DMS 273 treated with DMSO at 0.1 percent for 48 hours (cell line): ENCODE measurements around the gene TMTC4.

Experiments
- DNase-seq: peaks from one replicate; lab custom pipeline; 2025; lab: John Stamatoyannopoulos, UW

The TMTC4 gene

DNA sequence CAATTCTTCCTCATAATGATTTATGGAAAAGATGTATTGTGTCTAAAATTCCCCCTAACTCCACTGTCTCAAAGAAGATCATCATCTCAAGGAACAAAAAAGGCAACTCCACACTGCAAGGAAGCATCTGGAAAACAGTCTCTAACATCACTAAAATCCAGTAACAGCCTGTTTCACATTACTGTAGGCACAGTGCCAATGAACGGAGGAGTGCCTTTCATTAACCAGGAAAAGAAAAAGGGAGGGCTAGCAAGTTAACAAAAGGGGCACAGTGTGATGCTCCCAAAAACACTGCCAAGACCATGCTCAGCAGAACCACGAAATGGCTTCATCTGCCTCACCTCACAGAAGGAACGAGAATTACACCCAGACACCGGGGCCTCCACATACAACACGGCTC, 8.5 kb downstream of the TMTC4 start:
- no peak for DNase-seq

DNA sequence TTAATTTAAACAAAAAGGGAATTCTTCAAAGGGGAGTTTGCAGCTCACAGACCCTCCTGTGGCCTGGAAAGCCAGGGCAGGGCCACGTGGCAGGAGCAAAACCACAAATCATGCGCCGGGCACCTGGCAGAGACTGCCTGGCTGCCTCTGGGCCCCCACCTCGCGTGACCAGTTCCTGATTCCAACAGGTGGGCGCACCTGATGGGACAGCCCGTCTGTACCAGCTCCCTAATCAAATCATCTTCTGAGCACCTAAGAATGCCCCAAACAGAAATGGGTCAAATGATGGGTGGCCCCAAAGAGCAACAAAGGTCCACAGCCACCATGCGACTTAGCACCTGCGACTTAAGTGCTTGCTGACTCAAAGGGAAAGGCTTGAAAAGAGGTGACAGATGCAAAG, 9.2 kb downstream of the TMTC4 start:
- no peak for DNase-seq

DNA sequence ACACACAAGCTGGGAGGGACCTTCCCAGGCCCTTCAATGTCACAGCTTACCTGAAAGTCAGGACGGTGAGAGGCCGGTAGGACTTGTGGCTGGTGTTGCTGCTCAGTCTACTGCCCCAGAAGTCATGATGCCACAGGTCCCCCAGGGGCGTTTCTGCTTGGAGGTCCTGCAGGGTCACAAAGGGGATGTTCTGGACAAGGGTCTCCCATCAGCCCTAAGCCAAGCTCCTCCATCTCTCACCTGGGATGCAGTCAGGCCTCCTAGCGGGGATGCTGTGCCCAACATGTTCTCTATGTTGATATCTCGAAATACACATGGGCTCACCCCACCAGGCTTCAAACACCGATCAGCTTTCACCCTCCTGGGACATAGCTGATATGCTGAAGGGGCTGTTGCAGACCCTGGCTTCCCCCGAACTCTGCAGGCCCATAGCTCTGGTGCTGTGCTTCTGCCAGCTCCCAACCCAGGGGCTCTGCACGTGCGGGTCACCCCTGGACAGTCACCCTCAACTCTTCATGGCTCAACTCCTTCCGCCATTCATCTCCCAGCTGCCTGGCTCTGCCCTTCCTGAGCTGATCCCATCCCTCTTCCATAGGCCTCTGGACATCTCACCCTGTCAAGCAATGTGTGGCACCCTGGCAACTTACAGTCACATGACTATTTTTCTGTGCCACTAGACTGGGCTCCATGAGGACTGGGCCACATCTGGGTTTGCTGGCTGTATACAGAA, 10.3 kb downstream of the TMTC4 start:
- DNase-seq = no peak

DNA sequence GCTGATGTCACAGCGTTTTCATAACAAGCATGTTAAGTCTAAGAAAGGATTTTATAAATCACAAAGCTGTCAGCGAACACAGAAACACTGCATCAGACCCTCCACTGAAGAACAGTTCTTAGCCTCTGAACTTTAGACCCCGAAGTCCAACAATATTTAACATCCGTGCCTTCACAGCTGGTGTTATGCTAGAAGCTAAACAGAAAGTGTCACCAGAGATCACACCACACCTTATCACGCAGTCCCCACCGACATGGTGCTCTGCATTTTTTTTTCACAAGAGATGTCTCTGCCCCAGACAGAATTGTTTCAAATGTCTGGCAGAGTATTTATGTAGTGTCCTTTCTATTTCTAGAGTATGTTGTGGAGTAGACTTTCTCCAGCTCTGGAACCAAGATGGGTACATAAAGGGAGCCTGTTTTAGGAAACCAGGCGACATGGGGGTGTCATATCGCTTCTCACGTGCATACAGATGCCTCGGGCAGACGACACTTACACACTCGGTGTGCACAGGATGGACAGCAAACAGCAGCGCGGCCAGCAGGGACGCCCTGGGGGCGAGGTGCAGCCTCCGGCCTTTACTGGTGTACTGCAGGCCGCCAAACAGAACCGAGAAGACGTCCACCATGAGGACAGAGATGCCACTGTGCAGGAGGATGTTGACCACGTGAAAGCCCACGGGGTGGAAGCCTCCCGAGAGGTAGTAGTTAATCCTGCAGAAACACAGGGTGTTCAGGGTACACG, 12.0 kb downstream of the TMTC4 start:
- no peak for DNase-seq

DNA sequence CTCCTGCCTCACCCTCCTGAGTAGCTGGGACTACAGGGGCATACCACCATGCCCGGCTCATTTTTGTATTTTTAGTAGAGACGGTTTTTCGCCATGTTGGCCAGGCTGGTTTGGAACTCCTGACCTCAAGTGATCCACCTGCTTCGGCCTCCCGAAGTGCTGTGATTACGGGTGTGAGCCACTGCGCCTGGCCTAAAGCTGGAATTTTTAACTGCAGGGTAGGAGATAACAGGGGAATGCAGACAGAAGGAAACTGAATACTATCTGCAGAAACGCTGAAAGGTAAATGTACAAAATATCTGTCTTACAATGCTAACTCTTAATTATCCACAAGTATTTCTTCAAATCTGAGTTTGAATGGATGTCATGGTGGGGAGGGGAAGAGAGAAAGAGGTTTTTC, 13.8 kb downstream of the TMTC4 start:
- DNase-seq = no peak

DNA sequence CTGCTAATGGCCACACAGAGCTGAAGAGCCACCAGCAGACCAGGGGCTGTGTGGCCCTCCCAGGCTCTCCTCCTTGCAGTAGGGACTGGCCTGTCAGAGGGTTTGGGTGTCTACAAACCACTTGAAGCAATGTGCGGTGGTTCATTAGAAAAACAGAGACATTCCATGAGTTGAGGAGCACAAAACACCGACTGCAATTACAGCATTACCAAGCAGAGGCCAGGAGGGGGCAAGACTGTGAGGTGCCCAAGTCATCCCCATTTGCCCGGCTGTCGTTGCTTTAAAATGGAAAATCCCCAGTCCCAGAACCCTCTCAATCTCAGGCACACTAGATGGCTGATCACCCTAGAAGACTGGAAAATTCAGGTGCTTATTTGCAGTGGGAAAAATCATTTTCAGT, 15.0 kb downstream of the TMTC4 start:
- DNase-seq = no peak

DNA sequence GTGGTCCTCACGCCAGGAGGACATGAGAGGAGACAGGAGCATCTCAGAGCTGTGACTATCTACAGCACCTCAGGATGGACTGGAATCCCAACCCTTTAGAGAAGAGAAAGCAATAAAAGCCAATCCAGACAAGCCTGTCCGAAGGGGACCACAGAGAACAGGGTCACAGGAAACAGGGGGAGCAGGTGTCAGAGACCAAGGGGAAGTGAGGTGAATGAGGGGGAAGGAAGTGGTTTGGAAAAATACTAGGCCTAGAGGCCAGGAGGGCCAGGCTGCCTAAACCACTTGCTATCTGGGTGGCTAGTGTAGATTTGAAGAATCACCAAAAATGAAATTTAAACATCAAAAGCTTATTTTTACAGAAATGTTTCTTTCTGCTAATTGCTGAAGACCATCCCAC, 16.2 kb downstream of the TMTC4 start:
- no peak for DNase-seq

DNA sequence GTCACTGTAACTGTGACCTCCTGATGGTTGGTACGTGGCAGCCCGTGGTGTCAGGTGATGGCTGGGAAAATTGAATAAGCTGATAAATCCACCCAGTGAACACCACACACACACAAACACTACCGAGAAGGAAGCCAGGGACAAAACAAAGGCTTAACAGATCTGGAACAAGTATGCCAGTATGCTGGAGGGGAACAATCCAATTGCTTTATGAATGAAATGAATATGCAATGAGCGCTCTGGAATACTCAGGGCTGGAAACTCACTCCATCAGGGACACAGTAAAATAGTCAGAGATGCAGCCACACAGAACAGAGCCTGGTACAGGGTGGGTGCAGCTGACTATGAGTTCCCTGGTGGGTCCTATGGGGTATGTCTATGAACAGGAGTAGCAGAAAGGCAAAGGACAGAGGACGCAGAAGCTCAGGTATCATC, 16.7 kb downstream of the TMTC4 start:
- no peak for DNase-seq

DNA sequence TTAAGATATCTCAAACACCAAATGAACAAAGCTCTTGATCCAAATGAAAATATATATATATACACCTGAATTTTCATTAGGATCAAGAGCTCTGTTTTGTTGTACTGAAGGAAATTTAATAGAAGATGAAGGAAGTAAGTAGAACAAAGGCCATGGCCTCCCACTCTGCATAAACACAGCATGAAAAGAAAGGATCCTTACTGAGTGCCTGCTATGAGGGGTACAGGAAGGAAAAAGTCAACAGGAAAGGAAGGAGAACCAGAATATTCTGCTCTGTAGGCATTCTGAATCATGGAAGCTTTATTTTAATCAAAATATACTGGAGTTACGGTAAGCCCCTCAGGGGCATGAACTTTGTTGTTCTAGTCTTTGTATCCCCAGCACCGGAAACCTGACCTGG, 22.1 kb downstream of the TMTC4 start:
- no peak for DNase-seq

DNA sequence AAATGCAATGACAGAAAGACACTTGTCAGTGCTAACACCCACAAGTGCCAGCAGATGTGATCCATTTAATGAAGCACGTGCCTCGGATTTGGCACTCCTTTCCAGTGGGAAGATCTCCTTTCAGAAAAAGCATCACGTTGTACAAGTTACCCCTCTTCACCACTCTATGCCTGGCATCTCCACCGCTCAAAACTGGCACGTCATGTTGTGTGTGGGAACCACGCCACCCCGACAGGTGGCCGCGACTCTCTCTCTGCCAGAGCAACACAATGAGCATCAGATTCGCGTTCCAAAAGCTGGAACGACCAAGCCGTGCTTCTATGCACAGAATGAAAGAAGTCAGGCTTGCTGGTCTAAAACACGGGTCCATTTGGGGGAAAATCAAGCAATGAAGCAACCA, 24.3 kb downstream of the TMTC4 start:
- no peak for DNase-seq

DNA sequence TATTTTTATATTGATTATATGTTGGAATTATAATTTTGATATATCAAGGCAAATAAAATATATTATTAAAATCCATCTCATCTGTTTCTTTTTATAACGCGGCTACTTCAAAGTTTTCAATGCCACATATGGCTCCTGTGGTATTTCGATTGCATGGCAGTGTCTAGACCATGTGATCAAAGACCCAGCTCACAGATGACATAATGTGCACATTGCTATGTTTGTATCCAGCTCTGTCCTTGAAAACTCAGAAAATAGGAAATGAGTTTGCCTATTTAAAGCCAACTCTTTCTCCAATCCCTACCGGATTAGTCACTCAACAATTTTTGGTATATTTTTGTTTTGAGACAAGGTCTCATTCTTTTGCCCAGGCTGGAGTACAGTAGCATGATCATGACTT, 26.2 kb downstream of the TMTC4 start:
- no peak for DNase-seq

DNA sequence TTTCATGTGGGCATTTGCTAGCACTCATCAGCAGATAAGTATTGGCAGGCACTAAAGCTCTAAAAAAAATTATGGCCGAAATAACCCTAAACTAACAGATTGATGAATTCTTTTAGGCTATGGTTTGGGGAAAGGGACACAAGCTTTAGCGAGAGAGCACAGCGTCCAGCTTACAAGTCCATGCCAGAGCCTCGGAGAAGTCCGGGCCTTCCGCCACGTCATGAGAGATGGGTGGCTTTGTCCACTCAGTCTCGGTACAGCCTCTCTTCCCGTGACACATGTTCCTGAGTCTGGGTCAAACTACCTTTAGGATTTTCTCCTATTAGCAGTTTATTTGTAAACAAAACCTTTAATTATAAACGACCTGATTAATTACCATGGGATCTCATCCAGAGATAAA, 27.7 kb downstream of the TMTC4 start:
- no peak for DNase-seq

DNA sequence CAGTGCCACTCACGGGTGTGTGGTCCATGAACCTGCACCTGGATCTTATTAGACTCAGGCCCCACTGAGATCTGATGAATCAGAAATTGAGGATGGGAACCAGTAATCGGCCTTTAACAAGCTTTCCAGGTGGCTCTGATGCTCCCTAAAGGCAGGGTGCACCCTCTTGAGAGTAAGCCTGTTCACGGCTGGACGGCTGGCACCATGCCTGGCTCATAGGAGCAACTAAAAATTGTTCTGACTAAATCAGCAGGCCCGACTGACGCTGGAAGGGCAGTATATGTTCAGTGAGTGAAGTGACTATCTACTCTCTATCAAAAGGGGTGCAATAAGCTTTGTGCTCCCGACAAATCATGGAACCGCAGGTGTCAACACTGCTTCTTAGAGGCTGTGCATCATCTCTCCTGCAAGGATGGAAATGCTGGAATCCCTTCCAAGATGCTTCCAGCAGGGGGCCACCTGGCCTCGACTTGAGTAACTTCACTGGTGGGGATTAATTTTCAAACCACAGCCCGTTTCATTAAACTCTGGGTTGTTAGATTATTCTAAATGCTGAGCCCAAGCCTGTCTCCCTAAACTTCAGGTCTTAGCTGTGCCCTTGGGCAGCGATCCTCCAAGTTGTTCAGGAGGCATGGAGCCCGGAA, 28.4 kb downstream of the TMTC4 start:
- no peak for DNase-seq

DNA sequence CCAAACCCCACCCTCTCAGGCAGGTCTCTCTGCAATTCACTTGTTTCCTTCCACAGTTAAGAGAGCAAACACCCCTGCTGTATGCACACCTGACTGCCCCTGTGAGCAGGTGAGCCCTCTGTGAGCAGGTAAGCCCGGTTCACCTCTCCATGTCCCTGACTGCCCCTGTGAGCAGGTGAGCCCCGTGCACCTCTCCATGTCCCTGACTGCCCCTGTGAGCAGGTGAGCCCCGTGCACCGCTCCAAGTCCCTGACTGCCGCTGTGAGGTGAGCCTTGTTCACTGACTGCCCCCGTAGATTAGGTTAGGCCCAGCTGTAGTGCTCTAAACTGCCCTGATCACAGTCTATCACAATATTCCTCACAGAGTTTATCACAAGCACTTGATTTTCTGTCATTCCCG, 29.2 kb downstream of the TMTC4 start:
- no peak for DNase-seq

DNA sequence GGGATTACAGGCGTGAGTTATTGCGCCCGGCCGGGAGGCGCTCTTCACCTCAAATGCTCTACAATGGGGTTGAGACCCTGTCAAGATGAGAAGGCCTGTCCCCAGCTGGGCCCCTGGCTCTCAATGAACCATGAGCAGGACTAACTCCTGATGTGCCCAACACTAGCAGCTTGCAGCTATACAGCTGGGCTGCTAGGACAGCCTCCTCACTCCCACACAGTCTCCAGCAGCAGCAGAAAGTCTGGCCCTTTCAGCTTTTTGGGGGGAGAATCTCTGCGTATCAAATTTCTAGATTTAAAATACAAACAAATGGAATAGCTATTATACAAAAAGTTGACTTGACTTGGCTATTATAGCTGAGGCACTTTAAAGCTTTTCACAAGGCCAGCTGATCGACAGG, 30.2 kb downstream of the TMTC4 start:
- DNase-seq = no peak

DNA sequence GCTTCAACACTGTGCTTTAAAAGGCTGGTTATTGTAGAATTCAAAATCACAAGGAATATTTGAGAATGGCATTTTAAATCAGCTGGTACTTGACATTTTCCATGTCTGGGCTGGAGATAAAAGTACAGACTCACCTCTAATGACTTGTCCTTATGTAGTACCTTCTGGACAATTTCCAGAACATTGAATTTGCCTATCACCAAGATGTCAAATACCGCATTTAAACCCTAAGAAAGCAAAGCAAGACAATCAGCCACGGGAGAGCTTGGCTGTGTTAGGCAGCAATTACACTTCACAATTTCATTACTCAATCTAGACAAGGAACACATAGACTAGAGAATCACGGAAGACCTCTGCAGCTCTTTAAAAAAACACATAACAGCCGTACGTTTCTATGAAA, 36.8 kb downstream of the TMTC4 start:
- DNase-seq = no peak

DNA sequence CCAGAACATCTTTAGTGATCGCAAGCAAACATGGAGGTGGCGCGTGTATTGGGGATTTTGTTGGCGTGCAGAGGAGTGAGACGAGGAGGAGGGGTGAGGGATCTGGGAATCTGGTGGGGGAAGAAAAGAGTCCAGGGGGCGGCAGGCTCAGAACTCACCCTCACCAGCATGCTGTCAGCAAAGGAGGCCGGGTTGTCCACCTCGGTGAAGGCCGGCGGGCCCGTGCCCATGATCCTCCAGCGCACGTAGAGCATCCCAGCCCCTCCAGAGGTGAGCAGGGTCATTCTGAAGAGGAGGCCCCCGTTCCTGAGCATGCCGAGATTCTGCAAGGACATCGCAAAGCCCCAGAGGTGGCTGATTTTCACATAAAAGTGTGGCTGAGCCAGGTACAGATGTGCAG, 37.2 kb downstream of the TMTC4 start:
- no peak for DNase-seq

DNA sequence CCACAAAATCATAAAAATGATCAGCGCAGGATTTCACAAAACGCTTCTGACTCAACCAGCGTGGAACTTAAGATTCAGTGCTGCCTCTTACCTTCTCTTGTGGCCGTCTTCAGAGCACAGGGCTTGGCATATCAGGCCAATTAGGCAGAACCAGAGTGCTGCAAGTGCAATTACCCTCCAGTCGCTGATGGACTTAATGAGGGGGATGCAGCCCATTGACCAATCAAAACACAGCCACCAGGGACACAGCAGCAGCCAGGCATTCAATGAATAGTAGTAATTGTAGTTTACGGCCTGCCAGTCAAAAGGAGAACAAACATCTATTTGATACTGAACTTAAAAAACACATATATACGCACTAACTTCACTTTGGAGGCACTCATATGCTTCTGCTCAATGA, 38.2 kb downstream of the TMTC4 start:
- no peak for DNase-seq

DNA sequence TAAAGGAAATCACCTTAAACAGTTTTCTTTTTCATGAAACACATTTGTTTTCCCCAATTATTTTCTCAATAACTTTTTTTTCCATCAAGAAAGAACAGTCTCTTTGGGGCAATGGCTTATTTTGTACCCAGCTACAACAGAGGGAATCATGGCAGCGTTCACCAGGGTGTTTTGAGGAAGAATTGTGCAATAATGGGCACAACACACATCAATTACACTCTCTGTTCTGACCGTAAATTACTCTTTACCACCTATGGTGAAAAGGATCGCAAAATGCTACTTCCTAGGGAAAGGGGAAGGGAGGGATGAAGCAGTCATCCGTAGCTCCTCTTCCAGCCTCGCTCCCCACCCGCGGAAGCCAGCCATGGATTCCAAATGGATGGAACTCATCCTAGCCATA, 38.6 kb downstream of the TMTC4 start:
- DNase-seq = no peak

DNA sequence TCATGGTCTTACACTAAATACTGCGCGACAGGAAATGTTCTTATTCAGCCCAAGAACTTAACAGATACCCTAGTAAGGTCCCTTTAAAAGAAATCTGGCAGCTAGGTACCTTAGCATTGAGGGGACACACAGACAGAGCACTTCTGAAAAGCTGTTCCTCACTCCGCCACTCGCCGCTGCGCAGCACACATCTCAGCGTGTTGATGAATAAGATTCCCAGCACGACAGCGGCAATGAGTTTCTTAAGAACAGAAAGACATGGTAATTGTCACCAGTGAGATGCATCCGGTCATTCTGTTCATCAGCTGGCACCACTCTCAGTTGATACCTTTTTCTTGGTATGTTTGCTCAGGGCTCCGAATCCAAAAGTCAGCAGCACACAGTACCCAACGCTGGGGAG, 39.9 kb downstream of the TMTC4 start:
- no peak for DNase-seq

DNA sequence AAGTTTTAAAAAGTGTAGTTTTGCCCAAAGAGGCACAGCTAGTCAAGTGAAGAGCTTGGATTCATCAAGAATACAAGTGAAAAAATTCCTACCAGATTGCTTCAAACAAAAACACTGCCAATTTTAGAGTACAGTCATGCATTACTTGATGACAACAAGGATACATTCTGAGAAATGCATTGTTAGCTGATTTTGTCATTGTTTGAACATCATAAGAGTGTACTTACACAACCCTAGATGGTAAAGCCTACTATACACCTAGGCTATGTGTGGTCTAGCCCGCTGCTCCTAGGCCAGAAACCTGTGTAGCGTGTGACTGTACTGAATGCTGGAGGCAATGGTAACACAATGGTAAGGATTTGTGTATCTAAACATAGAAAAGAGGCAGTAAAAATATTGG, 41.1 kb downstream of the TMTC4 start:
- no peak for DNase-seq

DNA sequence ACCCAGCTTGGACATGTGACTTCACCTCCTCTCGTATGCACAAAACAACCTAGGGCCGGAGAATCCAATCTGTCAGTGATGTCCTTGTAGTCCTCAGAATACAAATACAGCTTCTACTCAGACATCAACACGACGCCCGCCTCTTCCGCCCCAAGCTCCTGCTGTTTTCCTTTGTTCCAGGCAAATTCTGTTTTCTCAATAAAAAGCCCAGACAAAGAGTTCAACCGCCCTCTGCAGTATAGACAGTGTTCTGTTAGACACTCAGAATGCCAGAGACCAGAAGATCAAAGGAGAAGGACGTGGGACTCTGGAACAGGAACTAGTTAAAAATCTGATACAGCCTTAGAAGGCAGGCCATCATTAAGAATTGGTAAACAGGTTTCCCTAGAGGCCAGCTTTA, 44.0 kb downstream of the TMTC4 start:
- no peak for DNase-seq

DNA sequence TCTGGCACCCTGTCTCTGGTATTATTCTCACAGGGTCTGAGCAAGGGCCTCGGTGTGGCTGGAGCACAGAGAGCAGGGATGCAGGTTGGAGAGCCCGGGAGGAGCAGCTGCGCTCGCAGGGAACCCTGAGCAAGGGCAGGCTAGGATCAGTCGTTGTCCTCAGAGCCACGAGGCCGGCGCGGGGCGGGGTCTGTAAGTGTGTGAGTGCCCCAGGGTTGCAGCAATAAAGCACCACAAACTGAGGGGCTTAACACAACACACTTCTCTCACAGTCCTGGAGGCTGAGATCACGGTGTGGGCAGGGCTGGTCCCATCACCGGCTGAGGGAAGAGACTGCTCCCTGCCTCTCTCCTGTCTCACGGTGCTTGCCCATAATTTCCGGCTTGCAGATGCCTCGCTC, 47.5 kb downstream of the TMTC4 start:
- no peak for DNase-seq
